NCI-H510A (cell line): ENCODE measurements around the gene ADPRM.

Experiments
- DNase-seq: peaks from one replicate; lab custom pipeline; 2025; lab: John Stamatoyannopoulos, UW

Gene ADPRM

GRCh38 chr17:10741416-10742135 lies 44.2 kb downstream of the ADPRM start:
- no peak for DNase-seq

GRCh38 chr17:10742431-10742830 lies 45.0 kb downstream of the ADPRM start:
- no peak for DNase-seq

- DNase-seq, result no peak
Measured at GRCh38 chr17:10743316-10744009, 46.1 kb downstream of the ADPRM start.

GRCh38 chr17:10744501-10745000 lies 47.2 kb downstream of the ADPRM start:
- DNase-seq, result no peak

- DNase-seq, result no peak
Measured at GRCh38 chr17:10745231-10745630, 47.8 kb downstream of the ADPRM start.

GRCh38 chr17:10748531-10749181 lies 51.3 kb downstream of the ADPRM start:
- no peak for DNase-seq

- no peak for DNase-seq
Measured at GRCh38 chr17:10750210-10750609, 52.8 kb downstream of the ADPRM start.

- no peak for DNase-seq
Measured at GRCh38 chr17:10751563-10751962, 54.2 kb downstream of the ADPRM start.

- DNase-seq, result no peak
Measured at GRCh38 chr17:10752696-10753095, 55.3 kb downstream of the ADPRM start.

- DNase-seq, result no peak
Measured at GRCh38 chr17:10754109-10754508, 56.7 kb downstream of the ADPRM start.

GRCh38 chr17:10754861-10755591 lies 57.6 kb downstream of the ADPRM start:
- DNase-seq, result no peak

GRCh38 chr17:10755592-10756127 lies 58.3 kb downstream of the ADPRM start:
- no peak for DNase-seq

- no peak for DNase-seq
Measured at GRCh38 chr17:10756185-10756584, 58.8 kb downstream of the ADPRM start.

- DNase-seq, result no peak
Measured at GRCh38 chr17:10756619-10757018, 59.2 kb downstream of the ADPRM start.

- no peak for DNase-seq
Measured at GRCh38 chr17:10757067-10757466, 59.7 kb downstream of the ADPRM start.

GRCh38 chr17:10757647-10758046 lies 60.3 kb downstream of the ADPRM start:
- no peak for DNase-seq

- DNase-seq, result no peak
Measured at GRCh38 chr17:10758062-10758461, 60.7 kb downstream of the ADPRM start.
